Trophoblast cell (in vitro differentiated cells and primary cell): Measurements from ENCODE around the gene KIF19.

Experiments
- DNase-seq, 2 donors: peaks; one replicate each; pipeline ENCODE4 v3.0.0-alpha.2; 2016
- H2AFZ ChIP-seq: 2 replicates; pipeline ENCODE4 v1.6.1; 2013; ENCODE audit warnings: low read length, moderate library complexity, mild to moderate bottlenecking; ENCODE audit not compliant: insufficient read depth, poor library complexity
- H2AK5ac ChIP-seq: 2 replicates; pipeline ENCODE4 v1.6.1; 2013; ENCODE audit warnings: mild to moderate bottlenecking, low read length
- H2BK120ac ChIP-seq: 2 replicates; pipeline ENCODE4 v1.6.1; 2013; ENCODE audit warnings: low read length, mild to moderate bottlenecking, moderate library complexity; ENCODE audit not compliant: insufficient read depth, poor library complexity
- H2BK12ac ChIP-seq: 2 replicates; pipeline ENCODE4 v1.6.1; 2013; ENCODE audit warnings: mild to moderate bottlenecking, low read length, moderate library complexity
- H2BK5ac ChIP-seq: 2 replicates; pipeline ENCODE4 v1.6.1; 2013; ENCODE audit warnings: low read length, low read depth, moderate library complexity, mild to moderate bottlenecking; ENCODE audit not compliant: poor library complexity
- H3K14ac ChIP-seq: 2 replicates; pipeline ENCODE4 v1.6.1; 2013; ENCODE audit warnings: mild to moderate bottlenecking, low read length
- H3K18ac ChIP-seq: 2 replicates; pipeline ENCODE4 v1.6.1; 2013; ENCODE audit warnings: mild to moderate bottlenecking, low read length
- H3K23ac ChIP-seq: 2 replicates; pipeline ENCODE4 v1.6.1; 2013; ENCODE audit warnings: low read length
- H3K27ac ChIP-seq: 2 replicates; pipeline ENCODE4 v1.5.1; 2013; ENCODE audit warnings: low read depth, mild to moderate bottlenecking, inconsistent platforms, low read length, moderate library complexity
- H3K27me3 ChIP-seq: 2 replicates; pipeline ENCODE4 v1.6.1; 2013; ENCODE audit warnings: inconsistent platforms, mild to moderate bottlenecking, low read length, moderate library complexity; ENCODE audit not compliant: insufficient read depth
- H3K36me3 ChIP-seq, 2 experiments: 1 replicate in 1 of 2; 2 replicates in 1 of 2; pipeline ENCODE4 v1.6.1; 2013; ENCODE audit warnings: low read length in 2 of 2, mild to moderate bottlenecking in 2 of 2, moderate library complexity in 1 of 2; ENCODE audit not compliant: insufficient read depth in 2 of 2, control insufficient read depth in 1 of 2
- H3K4ac ChIP-seq: 2 replicates; pipeline ENCODE4 v1.6.1; 2013; ENCODE audit warnings: low read depth, mild to moderate bottlenecking, low read length, moderate library complexity
- H3K4me1 ChIP-seq, 2 experiments: 1 replicate in 1 of 2; 2 replicates in 1 of 2; pipeline ENCODE4 v1.6.1; 2013; ENCODE audit warnings: low read length in 2 of 2, mild to moderate bottlenecking in 2 of 2, moderate library complexity in 1 of 2; ENCODE audit not compliant: insufficient read depth in 2 of 2, control insufficient read depth in 1 of 2
- H3K4me2 ChIP-seq: 2 replicates; pipeline ENCODE4 v1.6.1; 2013; ENCODE audit warnings: inconsistent platforms, mild to moderate bottlenecking, low read length, moderate library complexity
- H3K4me3 ChIP-seq: 2 replicates; pipeline ENCODE4 v1.5.1; 2013; ENCODE audit warnings: mild to moderate bottlenecking, low read depth, low read length, inconsistent platforms
- H3K79me1 ChIP-seq: one replicate; pipeline ENCODE4 v1.6.1; 2013; ENCODE audit warnings: low read length
- H3K79me2 ChIP-seq: 2 replicates; pipeline ENCODE4 v1.6.1; 2013; ENCODE audit warnings: low read length, mild to moderate bottlenecking; ENCODE audit not compliant: control insufficient read depth, insufficient read depth, poor library complexity
- H3K9ac ChIP-seq: 2 replicates; pipeline ENCODE4 v1.6.1; 2013; ENCODE audit warnings: mild to moderate bottlenecking, low read length
- H3K9me3 ChIP-seq: 2 replicates; pipeline ENCODE4 v1.6.1; 2013; ENCODE audit warnings: low read depth, mild to moderate bottlenecking, control low read depth, inconsistent platforms, low read length; ENCODE audit not compliant: insufficient read depth
- H4K12ac ChIP-seq: 2 replicates; pipeline ENCODE4 v1.6.1; 2013; ENCODE audit warnings: low read depth, mild to moderate bottlenecking, low read length, moderate library complexity
- H4K8ac ChIP-seq: 2 replicates; pipeline ENCODE4 v1.6.1; 2013; ENCODE audit warnings: low read depth, mild to moderate bottlenecking, low read length, moderate library complexity
- H4K91ac ChIP-seq: one replicate; pipeline ENCODE4 v1.6.1; 2013; ENCODE audit warnings: low read depth, mild to moderate bottlenecking, low read length, moderate library complexity
- WGBS: extraction: QIAGEN DNeasy Blood & Tissue Kit; methylation state at CpG from one replicate; pipeline ENCODE4 v1.1.7; 2013; ENCODE audit warnings: missing lambda C conversion rate; ENCODE audit not compliant: insufficient read length, insufficient coverage; ENCODE audit errors: extremely low coverage; 5-methylcytosine and 5-hydroxymethylcytosine counted together

Gene KIF19

GRCh38 chr17:74297941-74298340, 28.1 kb upstream of the KIF19 start:
- Histone ChIP-seq H3K4me1 (no peaks in the 10 kb centered on the region), H3K79me1 (no peaks in the 10 kb centered on the region), H4K8ac (no peak overlapping the region), H2BK12ac (no peak overlapping the region), H3K18ac (no peak overlapping the region), H3K36me3 (no peaks in the 10 kb centered on the region), H3K14ac (no peak overlapping the region), H3K23ac (no peak overlapping the region), H3K4ac (no peak overlapping the region), H2AK5ac (no peak overlapping the region), H3K4me3 (no peak overlapping the region), H3K27me3 (no peaks in the 10 kb centered on the region), H3K9ac (peak overlapping the region; percentile 27), H4K91ac (no peak overlapping the region), H3K4me2 (no peak overlapping the region), H2AFZ (no peak overlapping the region), H3K27ac (no peak overlapping the region), H3K9me3 (no peaks in the 10 kb centered on the region), H3K79me2 (no peaks in the 10 kb centered on the region), H4K12ac (no peak overlapping the region), H2BK5ac (no peak overlapping the region), H2BK120ac (no peak overlapping the region)
- no peak for DNase-seq
- WGBS, result no CpG with 5 or more reads among the region's 4 CpGs

DNA sequence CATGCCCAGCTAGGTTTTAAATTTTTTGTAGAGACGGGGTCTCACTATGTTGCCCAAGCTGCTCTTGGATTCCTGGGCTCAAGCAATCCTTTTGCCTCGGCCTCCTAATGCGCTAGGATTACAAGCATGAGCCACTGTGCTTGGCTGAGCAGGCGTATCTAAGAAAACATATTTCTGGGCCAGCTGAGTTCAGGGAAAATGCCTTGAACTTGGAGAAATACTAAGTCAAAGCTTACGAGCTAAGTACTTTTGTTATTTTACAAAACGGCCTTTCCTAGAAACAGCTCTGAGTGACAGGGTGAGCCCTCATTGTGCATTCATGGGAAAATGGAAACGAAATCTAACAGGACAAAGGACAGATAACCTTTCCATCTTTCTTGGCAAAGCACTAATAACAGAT, 27.2 kb upstream of the KIF19 start:
- Histone ChIP-seq H2BK120ac (no peak overlapping the region), H3K4me3 (no peak overlapping the region), H3K23ac (no peak overlapping the region), H3K9ac (no peak overlapping the region), H3K14ac (no peak overlapping the region), H3K27ac (no peak overlapping the region), H4K8ac (no peak overlapping the region), H3K9me3 (no peaks in the 10 kb centered on the region), H4K12ac (no peak overlapping the region), H3K4ac (no peak overlapping the region), H2BK5ac (no peak overlapping the region), H3K79me1 (no peaks in the 10 kb centered on the region), H2AK5ac (no peak overlapping the region), H3K79me2 (no peaks in the 10 kb centered on the region), H3K18ac (no peak overlapping the region), H3K4me2 (no peak overlapping the region), H3K4me1 (no peaks in the 10 kb centered on the region), H4K91ac (no peak overlapping the region), H2BK12ac (no peak overlapping the region), H3K27me3 (no peaks in the 10 kb centered on the region), H2AFZ (no peak overlapping the region), H3K36me3 (no peaks in the 10 kb centered on the region)
- WGBS, result no CpG with 5 or more reads among the region's 7 CpGs
- DNase-seq, result no peak

GRCh38 chr17:74299226-74300009, 26.6 kb upstream of the KIF19 start:
- no peak overlapping the region for H4K12ac ChIP-seq
- H3K4ac ChIP-seq, result no peak overlapping the region
- no peak overlapping the region for H3K14ac ChIP-seq
- no peak overlapping the region for H2BK120ac ChIP-seq
- H2BK5ac ChIP-seq, result no peak overlapping the region
- H2AFZ ChIP-seq, result no peak overlapping the region
- DNase-seq, result no peak
- no CpG with 5 or more reads among the region's 11 CpGs for WGBS
- H3K9ac ChIP-seq, result no peak overlapping the region
- H4K8ac ChIP-seq, result no peak overlapping the region
- no peaks in the 10 kb centered on the region for H3K36me3 ChIP-seq
- no peak overlapping the region for H3K18ac ChIP-seq
- H3K4me2 ChIP-seq, result no peak overlapping the region
- H2AK5ac ChIP-seq, result no peak overlapping the region
- no peaks in the 10 kb centered on the region for H3K79me2 ChIP-seq
- H3K9me3 ChIP-seq, result no peaks in the 10 kb centered on the region
- no peak overlapping the region for H3K23ac ChIP-seq
- H2BK12ac ChIP-seq, result no peak overlapping the region
- no peak overlapping the region for H3K27ac ChIP-seq
- H3K79me1 ChIP-seq, result no peaks in the 10 kb centered on the region
- H3K4me1 ChIP-seq, result no peaks in the 10 kb centered on the region
- H3K4me3 ChIP-seq, result no peak overlapping the region
- H3K27me3 ChIP-seq, result no peaks in the 10 kb centered on the region
- H4K91ac ChIP-seq, result no peak overlapping the region

DNA sequence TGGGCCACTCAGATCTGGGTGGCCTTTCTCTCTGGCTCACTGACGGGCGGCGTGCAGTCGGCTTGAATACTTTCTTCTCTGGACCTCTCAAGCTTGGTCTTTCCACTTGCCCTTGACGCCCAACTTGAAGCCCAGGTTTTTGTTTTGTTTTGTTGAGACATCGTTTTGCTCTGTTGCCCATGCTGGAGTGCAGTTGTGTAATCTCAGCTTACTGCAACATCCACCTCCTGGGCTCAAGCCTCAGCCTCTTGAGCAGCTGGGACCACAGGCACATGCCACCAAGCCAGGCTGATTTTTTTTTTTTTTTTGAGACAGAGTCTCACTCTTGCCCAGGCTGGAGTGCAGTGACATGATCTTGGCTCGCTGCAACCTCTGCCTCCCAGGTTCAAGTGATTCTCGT, 22.7 kb upstream of the KIF19 start:
- Histone ChIP-seq H4K12ac (no peak overlapping the region), H3K4me1 (no peaks in the 10 kb centered on the region), H3K79me1 (no peaks in the 10 kb centered on the region), H3K9me3 (no peaks in the 10 kb centered on the region), H2AFZ (no peak overlapping the region), H3K4me3 (no peak overlapping the region), H2BK12ac (no peak overlapping the region), H2AK5ac (no peak overlapping the region), H3K18ac (no peak overlapping the region), H3K14ac (no peak overlapping the region), H3K27me3 (no peaks in the 10 kb centered on the region), H3K9ac (no peak overlapping the region), H4K91ac (no peak overlapping the region), H2BK120ac (no peak overlapping the region), H4K8ac (no peak overlapping the region), H3K23ac (no peak overlapping the region), H3K4ac (no peak overlapping the region), H3K27ac (no peak overlapping the region), H3K4me2 (no peak overlapping the region), H3K36me3 (no peaks in the 10 kb centered on the region), H2BK5ac (no peak overlapping the region), H3K79me2 (no peaks in the 10 kb centered on the region)
- no peak for DNase-seq
- no CpG with 5 or more reads among the region's 8 CpGs for WGBS
